Measurements from ENCODE around the gene PODXL.

DNA sequence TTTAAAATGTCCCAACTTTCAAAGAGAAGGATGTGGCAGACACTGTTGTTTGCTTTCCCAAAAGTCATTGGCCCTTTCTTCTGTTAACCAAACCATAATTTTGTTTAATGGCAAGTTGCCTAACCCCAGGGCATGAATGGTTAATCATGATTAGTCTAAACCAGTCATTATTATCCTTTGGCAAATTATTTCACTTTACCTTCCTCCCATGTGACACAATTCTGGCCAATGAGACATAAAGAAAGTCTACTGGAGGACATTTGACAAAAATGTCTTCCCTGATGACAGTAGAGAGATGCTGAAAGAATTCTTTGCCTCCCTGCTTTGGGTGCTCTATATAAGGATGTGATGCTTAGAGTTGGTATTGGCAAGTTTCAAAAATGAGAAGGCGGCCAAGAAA lies 101.9 kb downstream of the PODXL start:
- TF ChIP-seq, protein P1, sequence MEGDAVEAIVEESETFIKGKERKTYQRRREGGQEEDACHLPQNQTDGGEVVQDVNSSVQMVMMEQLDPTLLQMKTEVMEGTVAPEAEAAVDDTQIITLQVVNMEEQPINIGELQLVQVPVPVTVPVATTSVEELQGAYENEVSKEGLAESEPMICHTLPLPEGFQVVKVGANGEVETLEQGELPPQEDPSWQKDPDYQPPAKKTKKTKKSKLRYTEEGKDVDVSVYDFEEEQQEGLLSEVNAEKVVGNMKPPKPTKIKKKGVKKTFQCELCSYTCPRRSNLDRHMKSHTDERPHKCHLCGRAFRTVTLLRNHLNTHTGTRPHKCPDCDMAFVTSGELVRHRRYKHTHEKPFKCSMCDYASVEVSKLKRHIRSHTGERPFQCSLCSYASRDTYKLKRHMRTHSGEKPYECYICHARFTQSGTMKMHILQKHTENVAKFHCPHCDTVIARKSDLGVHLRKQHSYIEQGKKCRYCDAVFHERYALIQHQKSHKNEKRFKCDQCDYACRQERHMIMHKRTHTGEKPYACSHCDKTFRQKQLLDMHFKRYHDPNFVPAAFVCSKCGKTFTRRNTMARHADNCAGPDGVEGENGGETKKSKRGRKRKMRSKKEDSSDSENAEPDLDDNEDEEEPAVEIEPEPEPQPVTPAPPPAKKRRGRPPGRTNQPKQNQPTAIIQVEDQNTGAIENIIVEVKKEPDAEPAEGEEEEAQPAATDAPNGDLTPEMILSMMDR (IDR thresholded peaks at IDR 0.05; ENCODE audit: poor library complexity): no peak
- no peak for TF ChIP-seq EZH2 (IDR thresholded peaks at IDR 0.05; ENCODE audit: borderline replicate concordance)
